Stomach (tissue), 9 donors: Measurements from ENCODE around the gene RAD51D. TPM values are rescaled to one million over a fixed set of nuclear protein-coding genes. Genes with fewer than 3 reads are reported as not detected.
A peak's percentile ranks its signal among the peaks of the same experiment; 100 is the strongest.
"Not testable (repeated sequence)": the region's sequence is repeated elsewhere in the genome, so short reads cannot be mapped to it uniquely, and the experiment has no call there.

ENCODE experiments used
- DNase-seq, 2 donors: peaks; one replicate each; pipeline versions ENCODE4 v3.0.0 to v3.0.0-alpha.2; 2013 to 2019
- H3K27ac ChIP-seq, 5 donors: fragments of 200-600 bp in 4 of 5; sonication (generic) in 4 of 5; one replicate each; pipeline ENCODE4 v1.5.1; 2013 to 2019; ENCODE audit warnings: mild to moderate bottlenecking in 1 of 5, moderate library complexity in 1 of 5
- H3K27me3 ChIP-seq, 3 donors: fragments of 200-600 bp; sonication (generic); one replicate each; pipeline ENCODE4 v1.5.1; 2017 to 2019; ENCODE audit warnings: mixed run types in 1 of 3
- H3K36me3 ChIP-seq, 4 donors: fragments of 200-600 bp; sonication (generic); 1 replicate in 3 of 4; 2 replicates in 1 of 4; pipeline ENCODE4 v1.5.1; 2016 to 2019
- H3K4me1 ChIP-seq, 4 donors: fragments of 200-600 bp; sonication (generic); one replicate each; pipeline ENCODE4 v1.5.1; 2016 to 2019
- H3K4me3 ChIP-seq, 4 donors: fragments of 200-600 bp; sonication (generic) in 3 of 4; one replicate each; pipeline ENCODE4 v1.5.1; 2016 to 2019; ENCODE audit warnings: mild to moderate bottlenecking in 1 of 4
- H3K9me3 ChIP-seq, 4 donors: fragments of 200-600 bp; sonication (generic); one replicate each; pipeline ENCODE4 v1.5.1; 2016 to 2019
- CTCF ChIP-seq, 7 experiments: fragments of 450-650 bp in 4 of 7; fragments of 200-600 bp in 3 of 7; sonication (generic) in 3 of 7; IDR thresholded peaks; one replicate each; pipeline ENCODE4 v1.5.1; 2016 to 2019; ENCODE audit warnings: antibody characterized with exemption in 7 of 7, control low read depth in 2 of 7, mild to moderate bottlenecking in 1 of 7
- EP300 ChIP-seq: sonication (generic); formaldehyde crosslinking; IDR thresholded peaks from one replicate; pipeline ENCODE4 v1.6.1; 2017; ENCODE audit warnings: antibody characterized with exemption
- POLR2A ChIP-seq, 4 donors: fragments of 450-650 bp; IDR thresholded peaks; one replicate each; pipeline ENCODE4 v1.6.1; 2016; ENCODE audit warnings: antibody characterized with exemption in 4 of 4, control low read depth in 2 of 4, mild to moderate bottlenecking in 1 of 4, moderate library complexity in 1 of 4
- POLR2AphosphoS5 ChIP-seq, 3 donors: sonication (generic); formaldehyde crosslinking; IDR thresholded peaks; one replicate each; pipeline ENCODE4 v1.6.1; 2016; ENCODE audit warnings: antibody characterized with exemption in 3 of 3
- WGBS, 5 donors: extraction: QIAGEN DNeasy Blood & Tissue Kit in 3 of 5; methylation state at CpG; one replicate each; pipeline versions ENCODE4 v1.1.5 to v1.1.7; 2013 to 2018; 5-methylcytosine and 5-hydroxymethylcytosine counted together
- intact Hi-C: fragments of 100-400 bp; cut with DNase I; formaldehyde crosslinking; loops from one replicate; pipeline ENCODE4 v1.15.1; 2023; ENCODE audit warnings: low total_unique reads
- polyA plus RNA-seq, 3 donors: library from polyadenylated mRNA; stranded (reverse); fragments of 200-250 nt; gene quantifications; one replicate each; pipeline ENCODE4 v1.2.3, GENCODE V29; 2013
- total RNA-seq, 5 donors: library from RNA; depleted of rRNA; stranded (reverse); fragments of >200 nt; gene quantifications; one replicate each; pipeline versions ENCODE4 v1.1.0 to v1.2.3, GENCODE V29; 2014 to 2016
- donor health status: healthy with polysubstance abuse.
- donor health status: Bipolar disorder and iron deficiency.
- donor health status: healthy.

RAD51D gene
- total and polyA plus RNA-seq, 8 donors: 2.2 to 31.5 (median 3.3) TPM

- no peaks in the 10 kb centered on the region for H3K9me3 ChIP-seq
- no peak overlapping the region for H3K4me3 ChIP-seq
- no peaks in the 10 kb centered on the region for H3K27me3 ChIP-seq
- H3K36me3 ChIP-seq: peaks cover 19 to 24% (median 23%) of the 10 kb centered on the region in 4 donors
- H3K27ac ChIP-seq: peak overlapping the region in 1 of 5 donors; percentile 20
- H3K4me1 ChIP-seq: no peaks in the 10 kb centered on the region
- peak in 1 of 2 donors; percentile 79 for DNase-seq
- intact Hi-C loops: loop anchor here (10.0 kb wide), 1 partner anchor 583 kb away; no protein-coding TSS in a partner anchor
- no peak for TF ChIP-seq EP300
- no peak for TF ChIP-seq POLR2A (IDR thresholded peaks at IDR 0.05)
- no peak for TF ChIP-seq POLR2AphosphoS5 (IDR thresholded peaks at IDR 0.05)
- no peak for TF ChIP-seq CTCF (IDR thresholded peaks at IDR 0.05)
- WGBS, 5 donors: 76 to 90% (median 82%) methylated on average over 11 of the region's 11 CpGs
Observed at GRCh38 chr17:35127751-35128514, 8.3 kb upstream of the RAD51D start.

GRCh38 chr17:35121315-35121714 lies 1.7 kb upstream of the RAD51D start, which contains the start of gene FNDC8:
Gene FNDC8, plus strand, starts transcription at chr17:35121615. Its CDS starts 79 bp downstream, at chr17:35121694.
- no peak within 1 kb of the TSS for H3K27ac ChIP-seq
- WGBS, 5 donors: 89 to 96% (median 91%) methylated on average over 3 of the region's 3 CpGs
- no peaks in the 10 kb centered on the region for H3K9me3 ChIP-seq
- no peaks in the 10 kb centered on the region for H3K27me3 ChIP-seq
- intact Hi-C loops: loop anchor here (5.0 to 10.0 kb wide), 2 partner anchors 577 to 699 kb away; no protein-coding TSS in a partner anchor
- TF ChIP-seq POLR2A (IDR thresholded peaks at IDR 0.05): no peak
- TF ChIP-seq POLR2AphosphoS5 (IDR thresholded peaks at IDR 0.05): no peak
- TF ChIP-seq EP300: no peak
- no peak for TF ChIP-seq CTCF (IDR thresholded peaks at IDR 0.05)
- no peak for DNase-seq
- H3K4me1 ChIP-seq: peaks cover 16 to 29% (median 25%) of the 10 kb centered on the region in 4 donors
- H3K36me3 ChIP-seq: no peaks in the 10 kb centered on the region
- no peak within 1 kb of the TSS for H3K4me3 ChIP-seq

GRCh38 chr17:35117984-35118383 lies 1.7 kb downstream of the RAD51D start:
- no peaks in the 10 kb centered on the region for H3K36me3 ChIP-seq
- H3K27ac ChIP-seq: no peak overlapping the region
- DNase-seq: no peak
- TF ChIP-seq POLR2AphosphoS5 (IDR thresholded peaks at IDR 0.05) (no peak), CTCF (IDR thresholded peaks at IDR 0.05) (no peak), EP300 (no peak), POLR2A (IDR thresholded peaks at IDR 0.05) (no peak)
- no peaks in the 10 kb centered on the region for H3K27me3 ChIP-seq
- H3K4me1 ChIP-seq: peaks cover 16 to 29% (median 25%) of the 10 kb centered on the region in 4 donors
- H3K4me3 ChIP-seq: no peak overlapping the region
- no peaks in the 10 kb centered on the region for H3K9me3 ChIP-seq
- intact Hi-C loops: no loop called here

- intact Hi-C loops: no loop called here
- no peak for TF ChIP-seq POLR2A (IDR thresholded peaks at IDR 0.05)
- TF ChIP-seq EP300: no peak
- TF ChIP-seq POLR2AphosphoS5 (IDR thresholded peaks at IDR 0.05): no peak
- TF ChIP-seq CTCF (IDR thresholded peaks at IDR 0.05): no peak
- no peaks in the 10 kb centered on the region for H3K36me3 ChIP-seq
- no peak overlapping the region for H3K27ac ChIP-seq
- WGBS, 5 donors: 81 to 87% (median 84%) methylated on average over 12 of the region's 12 CpGs
- no peaks in the 10 kb centered on the region for H3K9me3 ChIP-seq
- peaks cover 16 to 29% (median 25%) of the 10 kb centered on the region in 4 donors for H3K4me1 ChIP-seq
- H3K27me3 ChIP-seq: no peaks in the 10 kb centered on the region
- no peak for DNase-seq
- no peak overlapping the region for H3K4me3 ChIP-seq
Observed at GRCh38 chr17:35116845-35117244, 2.8 kb downstream of the RAD51D start.

- intact Hi-C loops, DNase-seq: not testable (repeated sequence)
- 96 to 99% (median 97%) methylated on average over 17 of the region's 17 CpGs for WGBS, 5 donors
Observed at GRCh38 chr17:35110791-35111190, 8.9 kb downstream of the RAD51D start.

More at GRCh38 chr17:35110791-35111190, 8.9 kb downstream of the RAD51D start:
- H3K4me3 ChIP-seq, H3K9me3 ChIP-seq, H3K27me3 ChIP-seq, H3K4me1 ChIP-seq, H3K27ac ChIP-seq: not testable (repeated sequence)
- H3K36me3 ChIP-seq: peaks cover 0 to 15% (median 14%) of the 10 kb centered on the region in 4 donors
